Peyer's patch (tissue), 4 donors: ENCODE results near the gene CASQ2. TPM values are rescaled to one million over a fixed set of nuclear protein-coding genes. Genes with fewer than 3 reads are reported as not detected.

Experiments
- DNase-seq, 3 donors: peaks; one replicate each; pipeline ENCODE4 v3.0.0-alpha.2; 2017 to 2019
- H3K27ac ChIP-seq, 4 donors: fragments of 200-600 bp; sonication (generic); one replicate each; pipeline ENCODE4 v1.5.1; 2016 to 2019
- H3K27me3 ChIP-seq, 2 donors: fragments of 200-600 bp; sonication (generic); one replicate each; pipeline ENCODE4 v1.5.1; 2019
- H3K36me3 ChIP-seq, 3 donors: fragments of 200-600 bp; sonication (generic); one replicate each; pipeline ENCODE4 v1.5.1; 2016 to 2019
- H3K4me1 ChIP-seq, 4 donors: fragments of 200-600 bp; sonication (generic); one replicate each; pipeline ENCODE4 v1.5.1; 2016 to 2019
- H3K4me3 ChIP-seq, 4 donors: fragments of 200-600 bp; sonication (generic); 1 replicate in 3 of 4; 2 replicates in 1 of 4; pipeline ENCODE4 v1.5.1; 2016 to 2019; ENCODE audit warnings: mild to moderate bottlenecking in 1 of 4
- H3K9me3 ChIP-seq, 4 donors: fragments of 200-600 bp; sonication (generic); one replicate each; pipeline ENCODE4 v1.5.1; 2016 to 2019; ENCODE audit warnings: mild to moderate bottlenecking in 1 of 4
- POLR2A ChIP-seq, 2 donors: fragments of 450-650 bp; IDR thresholded peaks; one replicate each; pipeline ENCODE4 v1.5.1; 2017; ENCODE audit warnings: antibody characterized with exemption in 2 of 2, mild to moderate bottlenecking in 2 of 2, moderate library complexity in 2 of 2
- total RNA-seq, 4 donors: library from RNA; depleted of rRNA; stranded (reverse); fragments of >200 nt; gene quantifications; one replicate each; pipeline ENCODE4 v1.1.0, GENCODE V29; 2016
- TF ChIP-seq, protein P1 (sequence below), 6 experiments: fragments of 450-650 bp in 4 of 6; fragments of 200-600 bp in 2 of 6; sonication (generic) in 1 of 6; IDR thresholded peaks; one replicate each; pipeline ENCODE4 v1.5.1; 2017 to 2019; ENCODE audit warnings: antibody characterized with exemption in 6 of 6, mild to moderate bottlenecking in 3 of 6, moderate library complexity in 1 of 6

The CASQ2 gene
- total RNA-seq, 4 donors from 2014 or later: 0.53 to 1.5 (median 0.68) TPM

DNA sequence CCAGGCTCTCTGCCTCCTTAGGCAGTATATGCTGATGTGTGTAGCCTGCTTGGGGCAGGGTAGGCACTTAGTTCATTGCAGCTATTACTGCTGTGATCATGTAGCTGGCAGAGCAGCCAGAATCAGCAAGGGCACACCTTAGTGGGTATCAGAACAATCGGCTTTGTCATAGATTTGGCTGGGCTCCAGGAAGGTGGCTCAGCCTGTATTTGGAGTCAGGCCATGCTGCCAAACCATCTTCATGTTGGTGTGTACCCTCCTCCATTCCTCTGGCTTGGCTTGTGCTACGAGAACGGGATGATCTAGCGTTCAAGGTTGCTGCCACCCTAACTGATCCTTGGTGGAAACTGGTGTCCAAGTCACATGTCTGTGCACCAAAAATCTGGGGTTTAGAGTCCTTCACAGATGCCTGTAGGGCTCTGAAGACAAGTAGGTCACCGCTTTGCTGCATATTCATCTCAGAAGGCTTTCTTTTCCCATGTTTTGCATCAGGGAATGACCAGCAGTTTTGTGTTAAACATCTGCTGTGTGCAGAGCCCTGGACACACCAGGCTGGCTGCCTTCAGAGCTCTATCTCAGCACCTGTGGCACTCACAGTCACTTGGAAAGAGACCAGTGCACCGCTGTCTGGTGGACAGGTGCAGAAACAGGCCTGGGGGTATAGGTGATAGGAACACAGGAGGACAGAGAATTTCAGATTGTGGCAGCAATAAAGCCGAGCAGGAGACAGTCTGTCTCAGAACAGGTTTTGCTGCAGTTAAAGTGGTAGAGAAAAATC lies 103.0 kb downstream of the CASQ2 start:
- no peak overlapping the region for H3K4me3 ChIP-seq
- no peak for DNase-seq
- H3K36me3 ChIP-seq: peaks cover 0 to 43% (median 0%) of the 10 kb centered on the region in 3 donors
- no peaks in the 10 kb centered on the region for H3K9me3 ChIP-seq
- H3K27ac ChIP-seq: no peak overlapping the region
- TF ChIP-seq, protein P1, sequence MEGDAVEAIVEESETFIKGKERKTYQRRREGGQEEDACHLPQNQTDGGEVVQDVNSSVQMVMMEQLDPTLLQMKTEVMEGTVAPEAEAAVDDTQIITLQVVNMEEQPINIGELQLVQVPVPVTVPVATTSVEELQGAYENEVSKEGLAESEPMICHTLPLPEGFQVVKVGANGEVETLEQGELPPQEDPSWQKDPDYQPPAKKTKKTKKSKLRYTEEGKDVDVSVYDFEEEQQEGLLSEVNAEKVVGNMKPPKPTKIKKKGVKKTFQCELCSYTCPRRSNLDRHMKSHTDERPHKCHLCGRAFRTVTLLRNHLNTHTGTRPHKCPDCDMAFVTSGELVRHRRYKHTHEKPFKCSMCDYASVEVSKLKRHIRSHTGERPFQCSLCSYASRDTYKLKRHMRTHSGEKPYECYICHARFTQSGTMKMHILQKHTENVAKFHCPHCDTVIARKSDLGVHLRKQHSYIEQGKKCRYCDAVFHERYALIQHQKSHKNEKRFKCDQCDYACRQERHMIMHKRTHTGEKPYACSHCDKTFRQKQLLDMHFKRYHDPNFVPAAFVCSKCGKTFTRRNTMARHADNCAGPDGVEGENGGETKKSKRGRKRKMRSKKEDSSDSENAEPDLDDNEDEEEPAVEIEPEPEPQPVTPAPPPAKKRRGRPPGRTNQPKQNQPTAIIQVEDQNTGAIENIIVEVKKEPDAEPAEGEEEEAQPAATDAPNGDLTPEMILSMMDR (IDR thresholded peaks at IDR 0.05): no peak
- no peak for TF ChIP-seq POLR2A (IDR thresholded peaks at IDR 0.05)
- H3K27me3 ChIP-seq: no peaks in the 10 kb centered on the region
- peaks cover 0 to 8% (median 0%) of the 10 kb centered on the region in 4 donors for H3K4me1 ChIP-seq

DNA sequence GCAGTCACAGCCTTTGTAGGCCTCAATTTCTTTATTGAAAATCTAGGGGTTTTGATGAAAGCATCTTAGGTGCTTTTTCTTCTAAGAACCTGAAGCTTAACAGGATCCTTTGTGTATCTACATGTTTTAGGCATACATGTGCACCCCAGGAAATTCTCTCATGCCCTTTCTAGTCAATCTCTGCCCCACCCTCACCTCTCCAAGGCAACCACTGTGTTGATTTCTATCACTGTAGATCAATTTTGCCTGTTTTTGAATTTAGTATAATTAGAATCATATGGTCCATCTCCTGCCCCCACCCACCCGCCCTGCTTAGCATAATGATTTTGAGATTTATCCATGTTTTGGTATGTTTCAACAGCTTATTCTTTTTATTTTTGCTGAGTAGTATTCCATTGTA lies 107.4 kb downstream of the CASQ2 start:
- Histone ChIP-seq H3K27me3 (no peaks in the 10 kb centered on the region), H3K36me3 (peaks cover 0 to 49% (median 0%) of the 10 kb centered on the region in 3 donors), H3K27ac (no peak overlapping the region), H3K4me3 (no peak overlapping the region), H3K4me1 (no peaks in the 10 kb centered on the region), H3K9me3 (no peaks in the 10 kb centered on the region)
- TF ChIP-seq, protein P1 (IDR thresholded peaks at IDR 0.05): no peak
- TF ChIP-seq POLR2A (IDR thresholded peaks at IDR 0.05): no peak
- DNase-seq: no peak

- Histone ChIP-seq H3K4me3 (no peak overlapping the region), H3K36me3 (peaks cover 0 to 39% (median 0%) of the 10 kb centered on the region in 3 donors), H3K27ac (no peak overlapping the region), H3K4me1 (no peaks in the 10 kb centered on the region), H3K27me3 (no peaks in the 10 kb centered on the region), H3K9me3 (no peaks in the 10 kb centered on the region)
- DNase-seq: no peak
- TF ChIP-seq, protein P1 (IDR thresholded peaks at IDR 0.05): no peak
- TF ChIP-seq POLR2A (IDR thresholded peaks at IDR 0.05): no peak
Observed at GRCh38 chr1:115660151-115660550, 108.4 kb downstream of the CASQ2 start.

- no peak for DNase-seq
- no peak overlapping the region for H3K4me3 ChIP-seq
- H3K4me1 ChIP-seq: no peaks in the 10 kb centered on the region
- no peak overlapping the region for H3K27ac ChIP-seq
- H3K36me3 ChIP-seq: peaks cover 0 to 26% (median 0%) of the 10 kb centered on the region in 3 donors
- no peaks in the 10 kb centered on the region for H3K9me3 ChIP-seq
- no peaks in the 10 kb centered on the region for H3K27me3 ChIP-seq
- TF ChIP-seq, protein P1 (IDR thresholded peaks at IDR 0.05): no peak
- no peak for TF ChIP-seq POLR2A (IDR thresholded peaks at IDR 0.05)
Observed at GRCh38 chr1:115658646-115659045, 109.9 kb downstream of the CASQ2 start.

DNA sequence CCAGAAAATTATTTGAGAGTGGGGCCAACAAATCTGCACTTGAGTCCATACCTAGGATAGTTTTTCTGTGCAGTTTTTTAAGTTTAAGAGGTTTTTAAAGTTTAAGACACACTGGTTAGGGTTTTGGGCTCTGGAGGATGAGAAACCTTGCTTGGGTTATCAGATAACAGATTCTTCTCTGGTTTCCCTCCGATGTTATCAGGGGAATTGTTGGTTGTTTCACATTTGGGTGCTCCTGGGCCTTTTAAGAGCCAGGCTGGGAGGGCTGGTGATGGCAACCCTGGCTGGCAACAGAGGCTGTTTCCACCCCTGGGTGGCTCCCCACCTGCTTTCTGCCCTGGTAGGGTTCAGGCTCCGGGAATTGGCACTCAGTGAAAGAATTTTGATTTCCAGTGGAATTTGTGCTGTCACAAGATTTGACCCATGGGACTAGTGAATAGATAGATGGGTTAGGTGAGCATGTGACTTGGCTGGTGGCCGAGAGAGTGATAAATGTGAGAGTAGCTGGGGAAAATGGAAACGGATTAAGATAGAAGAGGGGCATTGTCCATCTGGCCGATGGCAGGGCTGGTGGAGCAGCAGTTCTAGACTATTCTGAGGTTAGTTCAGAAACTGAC lies 111.9 kb downstream of the CASQ2 start:
- no peak for DNase-seq
- Histone ChIP-seq H3K27ac (no peak overlapping the region), H3K36me3 (peaks cover 0 to 27% (median 0%) of the 10 kb centered on the region in 3 donors), H3K9me3 (no peaks in the 10 kb centered on the region), H3K4me3 (no peak overlapping the region), H3K27me3 (no peaks in the 10 kb centered on the region), H3K4me1 (peaks cover 0 to 2% (median 0%) of the 10 kb centered on the region in 4 donors)
- TF ChIP-seq, protein P1 (IDR thresholded peaks at IDR 0.05): no peak
- no peak for TF ChIP-seq POLR2A (IDR thresholded peaks at IDR 0.05)
